ENCODE data around the gene LDLRAP1.
"Not testable (repeated sequence)": the region's sequence is repeated elsewhere in the genome, so short reads cannot be mapped to it uniquely, and the experiment has no call there.

Gene LDLRAP1

GRCh38 chr1:25506566-25507463 lies 36.6 kb upstream of the LDLRAP1 start:
- H3K27ac ChIP-seq (ENCODE audit: low read depth, low read length) = 0 out of 2 replicates have a peak overlapping the region, but pooled peaks have one; percentile 38
- peaks cover 35% of the 10 kb centered on the region for H3K4me1 ChIP-seq (ENCODE audit: control insufficient read depth, insufficient read depth, low read length)
- H3K36me3 ChIP-seq (ENCODE audit: control insufficient read depth, insufficient read depth, low read length); H3K27me3 ChIP-seq (ENCODE audit: control insufficient read depth, insufficient read depth, low read length); H3K9me3 ChIP-seq (ENCODE audit: control insufficient read depth, insufficient read depth, low read depth, low read length): not testable (repeated sequence)
- H3K4me3 ChIP-seq (ENCODE audit: low read depth, low read length) = peak overlapping the region; percentile 57
- H3K9ac ChIP-seq (ENCODE audit: low read length) = peak overlapping the region; percentile 51

- Histone ChIP-seq H3K9ac (ENCODE audit: low read length) (no peak overlapping the region), H3K4me3 (ENCODE audit: low read depth, low read length) (no peak overlapping the region), H3K9me3 (ENCODE audit: control insufficient read depth, insufficient read depth, low read depth, low read length) (peaks cover 4% of the 10 kb centered on the region; the same call in 1 of the 2 replicates), H3K36me3 (ENCODE audit: control insufficient read depth, insufficient read depth, low read length) (no peaks in the 10 kb centered on the region), H3K27ac (ENCODE audit: low read depth, low read length) (no peak overlapping the region), H3K4me1 (ENCODE audit: control insufficient read depth, insufficient read depth, low read length) (peaks cover 8% of the 10 kb centered on the region), H3K27me3 (ENCODE audit: control insufficient read depth, insufficient read depth, low read length) (no peaks in the 10 kb centered on the region)
Observed at GRCh38 chr1:25513666-25514065, 29.7 kb upstream of the LDLRAP1 start.

- Histone ChIP-seq H3K36me3 (ENCODE audit: control insufficient read depth, insufficient read depth, low read length) (no peaks in the 10 kb centered on the region), H3K4me3 (ENCODE audit: low read depth, low read length) (no peak overlapping the region), H3K4me1 (ENCODE audit: control insufficient read depth, insufficient read depth, low read length) (peaks cover 16% of the 10 kb centered on the region), H3K9ac (ENCODE audit: low read length) (no peak overlapping the region), H3K9me3 (ENCODE audit: control insufficient read depth, insufficient read depth, low read depth, low read length) (peaks cover 4% of the 10 kb centered on the region; the same call in 1 of the 2 replicates), H3K27me3 (ENCODE audit: control insufficient read depth, insufficient read depth, low read length) (no peaks in the 10 kb centered on the region), H3K27ac (ENCODE audit: low read depth, low read length) (no peak overlapping the region)
Observed at GRCh38 chr1:25515033-25515432, 28.4 kb upstream of the LDLRAP1 start.

DNA sequence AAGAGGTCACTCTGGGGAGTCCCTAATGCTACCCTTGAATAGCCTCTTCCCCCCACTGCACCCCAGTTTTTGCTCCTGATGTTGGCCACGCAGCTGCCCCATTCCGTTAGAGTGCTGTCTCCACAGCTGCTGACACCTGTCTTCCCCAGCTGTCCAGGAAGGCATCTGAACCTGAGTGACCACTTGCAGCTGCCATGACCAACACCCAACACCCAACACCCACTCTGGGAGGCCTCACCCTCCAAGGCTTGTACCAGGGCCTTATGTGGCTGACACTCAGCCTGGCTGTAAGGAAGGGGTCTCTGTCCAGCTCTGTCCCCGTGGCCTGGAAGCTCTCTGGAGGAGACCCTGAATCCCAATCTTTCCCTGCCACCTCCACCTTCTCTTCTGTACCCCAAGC lies 26.7 kb upstream of the LDLRAP1 start:
- H3K36me3 ChIP-seq (ENCODE audit: control insufficient read depth, insufficient read depth, low read length) = no peaks in the 10 kb centered on the region

DNA sequence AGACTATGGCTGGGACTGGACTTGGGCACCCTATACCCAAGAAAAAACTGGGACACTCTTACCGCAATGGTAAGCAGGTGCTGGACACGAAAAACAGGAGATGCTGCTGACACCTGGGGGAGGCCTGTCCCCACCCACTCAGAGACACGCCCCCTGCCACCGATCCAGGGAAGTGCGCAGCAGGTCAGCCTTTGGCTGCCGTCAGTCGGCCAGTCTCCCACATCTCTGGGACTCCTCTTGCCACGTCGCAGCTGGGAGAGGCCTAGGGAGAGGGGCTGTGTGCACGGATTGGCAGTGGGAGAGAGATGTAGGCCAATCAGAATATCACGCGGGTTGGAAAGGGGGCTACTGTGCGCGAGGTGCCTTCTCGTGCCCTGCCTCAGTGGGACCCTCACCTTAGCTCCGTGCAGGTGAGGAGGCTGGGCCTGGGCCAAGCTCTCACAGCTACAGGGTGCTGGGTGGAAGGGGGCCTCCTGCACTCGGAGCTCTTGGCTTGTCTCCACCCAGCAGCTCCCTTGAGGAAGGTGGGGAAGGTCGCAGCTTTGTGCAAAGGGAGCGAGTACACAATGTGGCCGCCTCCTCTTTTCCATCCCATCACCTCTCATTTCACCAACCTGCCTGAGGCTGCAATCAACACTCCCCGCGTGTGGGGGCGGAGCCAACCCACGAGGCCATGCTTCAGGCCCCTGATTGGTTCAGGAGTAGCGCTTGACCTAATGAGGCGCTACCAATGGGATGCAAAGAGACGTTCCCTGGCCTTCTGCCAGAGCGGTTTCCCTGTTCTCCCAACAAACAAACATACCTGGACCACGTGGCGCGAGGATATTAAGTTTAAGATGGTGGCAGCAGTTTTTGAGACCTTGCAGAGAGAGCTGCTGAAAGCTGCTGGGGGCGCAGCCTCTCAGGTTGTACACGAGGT lies 25.7 kb upstream of the LDLRAP1 start:
- H3K36me3 ChIP-seq (ENCODE audit: control insufficient read depth, insufficient read depth, low read length) = no peaks in the 10 kb centered on the region
- no peak overlapping the region for H3K4me3 ChIP-seq (ENCODE audit: low read depth, low read length)
- H3K27me3 ChIP-seq (ENCODE audit: control insufficient read depth, insufficient read depth, low read length) = no peaks in the 10 kb centered on the region
- peaks cover 3% of the 10 kb centered on the region; the same call in 1 of the 2 replicates for H3K9me3 ChIP-seq (ENCODE audit: control insufficient read depth, insufficient read depth, low read depth, low read length)
- H3K27ac ChIP-seq (ENCODE audit: low read depth, low read length) = no peak overlapping the region
- no peak overlapping the region for H3K9ac ChIP-seq (ENCODE audit: low read length)
- peaks cover 19% of the 10 kb centered on the region for H3K4me1 ChIP-seq (ENCODE audit: control insufficient read depth, insufficient read depth, low read length)

More for the DNA sequence above, 26.7 kb upstream of the LDLRAP1 start:
- Histone ChIP-seq H3K9me3 (ENCODE audit: control insufficient read depth, insufficient read depth, low read depth, low read length) (peaks cover 4% of the 10 kb centered on the region; the same call in 1 of the 2 replicates), H3K9ac (ENCODE audit: low read length) (no peak overlapping the region), H3K27me3 (ENCODE audit: control insufficient read depth, insufficient read depth, low read length) (no peaks in the 10 kb centered on the region), H3K4me3 (ENCODE audit: low read depth, low read length) (no peak overlapping the region), H3K27ac (ENCODE audit: low read depth, low read length) (no peak overlapping the region), H3K4me1 (ENCODE audit: control insufficient read depth, insufficient read depth, low read length) (peaks cover 19% of the 10 kb centered on the region)

DNA sequence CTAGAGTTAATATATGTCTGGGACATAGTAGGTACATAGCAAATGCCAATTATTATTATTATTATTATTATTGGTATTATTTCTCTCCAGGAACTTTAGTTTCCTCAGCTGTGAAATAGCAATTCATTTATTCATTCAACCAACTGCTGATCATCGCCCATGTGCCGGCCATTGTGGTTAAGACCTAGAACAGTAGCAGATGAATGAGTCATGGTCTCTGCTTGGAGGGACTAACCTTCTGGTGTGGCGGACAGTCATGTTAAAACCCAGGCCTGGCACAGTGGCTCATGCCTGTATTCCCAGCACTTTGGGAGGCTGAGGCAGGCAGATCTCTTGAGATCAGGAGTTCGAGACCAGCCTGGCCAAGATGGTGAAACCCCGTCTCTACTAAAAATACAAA lies 23.8 kb upstream of the LDLRAP1 start:
- H3K9me3 ChIP-seq (ENCODE audit: control insufficient read depth, insufficient read depth, low read depth, low read length) = no peaks in the 10 kb centered on the region
- no peaks in the 10 kb centered on the region for H3K27me3 ChIP-seq (ENCODE audit: control insufficient read depth, insufficient read depth, low read length)
- no peak overlapping the region for H3K27ac ChIP-seq (ENCODE audit: low read depth, low read length)
- H3K4me3 ChIP-seq (ENCODE audit: low read depth, low read length) = no peak overlapping the region
- H3K4me1 ChIP-seq (ENCODE audit: control insufficient read depth, insufficient read depth, low read length) = peaks cover 19% of the 10 kb centered on the region
- no peak overlapping the region for H3K9ac ChIP-seq (ENCODE audit: low read length)
- no peaks in the 10 kb centered on the region for H3K36me3 ChIP-seq (ENCODE audit: control insufficient read depth, insufficient read depth, low read length)

DNA sequence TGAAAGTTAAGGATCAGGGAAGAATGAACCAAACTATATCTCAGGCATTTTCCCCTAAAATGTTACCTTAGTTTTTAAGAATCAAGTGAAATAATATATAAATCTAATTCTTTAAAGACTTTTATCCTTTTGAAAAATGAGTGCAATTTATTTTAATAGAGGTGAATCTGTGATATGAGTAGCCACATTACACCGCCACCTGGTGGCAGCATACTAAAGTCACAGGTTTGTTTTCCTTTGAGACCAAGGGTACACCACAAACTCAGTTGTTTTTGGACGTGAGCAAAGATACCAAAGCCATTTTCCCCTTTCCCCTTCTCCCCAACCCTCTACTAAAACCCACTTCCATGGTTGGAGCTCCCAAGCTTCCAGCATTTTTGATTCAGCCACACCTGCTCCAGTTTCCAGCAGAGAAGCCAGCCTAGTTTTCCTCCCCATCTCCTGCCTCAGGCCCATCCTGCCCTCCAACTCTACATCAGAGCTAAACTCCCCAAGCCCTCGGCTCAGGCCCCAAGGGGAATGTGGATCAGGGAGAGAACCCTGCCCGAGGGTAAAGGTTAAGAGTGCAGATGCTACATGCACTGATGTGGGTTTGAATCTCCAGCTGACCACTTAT lies 22.9 kb upstream of the LDLRAP1 start:
- H3K36me3 ChIP-seq (ENCODE audit: control insufficient read depth, insufficient read depth, low read length) = no peaks in the 10 kb centered on the region
- peaks cover 19% of the 10 kb centered on the region for H3K4me1 ChIP-seq (ENCODE audit: control insufficient read depth, insufficient read depth, low read length)
- no peak overlapping the region for H3K4me3 ChIP-seq (ENCODE audit: low read depth, low read length)
- no peaks in the 10 kb centered on the region for H3K27me3 ChIP-seq (ENCODE audit: control insufficient read depth, insufficient read depth, low read length)
- H3K9me3 ChIP-seq (ENCODE audit: control insufficient read depth, insufficient read depth, low read depth, low read length) = peaks cover 5% of the 10 kb centered on the region
- no peak overlapping the region for H3K9ac ChIP-seq (ENCODE audit: low read length)
- H3K27ac ChIP-seq (ENCODE audit: low read depth, low read length) = no peak overlapping the region

DNA sequence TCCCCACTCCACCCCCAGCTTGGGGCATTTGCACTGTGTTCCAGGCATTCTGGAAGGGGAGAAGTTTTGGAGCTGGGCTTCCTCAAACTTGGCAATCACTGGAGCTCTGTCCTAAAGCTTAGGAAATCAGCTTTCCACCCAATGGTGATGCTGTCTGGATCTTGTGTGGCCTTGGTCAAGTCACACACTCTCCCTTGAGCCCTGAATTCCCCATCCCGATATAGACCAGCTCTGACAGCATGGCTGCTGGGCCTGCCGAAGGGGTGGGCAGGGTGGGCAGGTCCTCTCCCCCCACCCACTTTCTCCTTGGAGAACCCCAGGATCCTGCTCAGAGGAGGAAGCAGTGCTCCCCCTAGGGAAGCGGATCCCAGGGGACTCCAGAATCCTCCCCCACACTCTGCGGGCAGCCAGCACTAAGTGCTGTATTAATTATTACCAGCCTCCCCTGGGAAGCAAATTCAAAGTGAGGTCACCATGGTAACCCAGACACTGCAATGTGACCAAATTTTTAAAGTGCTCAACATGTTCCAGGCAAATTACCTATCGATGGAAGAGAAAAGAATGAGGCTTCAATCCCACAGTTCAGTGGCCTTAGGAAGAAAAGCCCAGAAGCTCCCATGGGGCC lies 21.3 kb upstream of the LDLRAP1 start:
- H3K4me3 ChIP-seq (ENCODE audit: low read depth, low read length) = no peak overlapping the region
- H3K9ac ChIP-seq (ENCODE audit: low read length) = no peak overlapping the region
- peaks cover 19% of the 10 kb centered on the region for H3K4me1 ChIP-seq (ENCODE audit: control insufficient read depth, insufficient read depth, low read length)
- peaks cover 8% of the 10 kb centered on the region for H3K9me3 ChIP-seq (ENCODE audit: control insufficient read depth, insufficient read depth, low read depth, low read length)
- H3K36me3 ChIP-seq (ENCODE audit: control insufficient read depth, insufficient read depth, low read length) = no peaks in the 10 kb centered on the region
- H3K27me3 ChIP-seq (ENCODE audit: control insufficient read depth, insufficient read depth, low read length) = no peaks in the 10 kb centered on the region
- H3K27ac ChIP-seq (ENCODE audit: low read depth, low read length) = no peak overlapping the region

GRCh38 chr1:25523542-25523941 lies 19.9 kb upstream of the LDLRAP1 start:
- no peak overlapping the region for H3K4me3 ChIP-seq (ENCODE audit: low read depth, low read length)
- peaks cover 11% of the 10 kb centered on the region for H3K4me1 ChIP-seq (ENCODE audit: control insufficient read depth, insufficient read depth, low read length)
- H3K9ac ChIP-seq (ENCODE audit: low read length) = no peak overlapping the region
- H3K27me3 ChIP-seq (ENCODE audit: control insufficient read depth, insufficient read depth, low read length) = no peaks in the 10 kb centered on the region
- H3K27ac ChIP-seq (ENCODE audit: low read depth, low read length) = no peak overlapping the region
- no peaks in the 10 kb centered on the region for H3K36me3 ChIP-seq (ENCODE audit: control insufficient read depth, insufficient read depth, low read length)
- H3K9me3 ChIP-seq (ENCODE audit: control insufficient read depth, insufficient read depth, low read depth, low read length) = peaks cover 8% of the 10 kb centered on the region

- Histone ChIP-seq H3K4me3 (ENCODE audit: low read depth, low read length) (no peak overlapping the region), H3K9ac (ENCODE audit: low read length) (no peak overlapping the region), H3K9me3 (ENCODE audit: control insufficient read depth, insufficient read depth, low read depth, low read length) (peaks cover 8% of the 10 kb centered on the region)
Observed at GRCh38 chr1:25524568-25525360, 18.6 kb upstream of the LDLRAP1 start.

More at GRCh38 chr1:25524568-25525360, 18.6 kb upstream of the LDLRAP1 start:
- no peak overlapping the region for H3K27ac ChIP-seq (ENCODE audit: low read depth, low read length)
- H3K27me3 ChIP-seq (ENCODE audit: control insufficient read depth, insufficient read depth, low read length) = no peaks in the 10 kb centered on the region
- H3K4me1 ChIP-seq (ENCODE audit: control insufficient read depth, insufficient read depth, low read length) = peaks cover 4% of the 10 kb centered on the region
- H3K36me3 ChIP-seq (ENCODE audit: control insufficient read depth, insufficient read depth, low read length) = no peaks in the 10 kb centered on the region
